ENCODE data around the gene FARSA. TPM values are rescaled to one million over a fixed set of nuclear protein-coding genes. Genes with fewer than 3 reads are reported as not detected.
"Not testable (repeated sequence)": the region's sequence is repeated elsewhere in the genome, so short reads cannot be mapped to it uniquely, and the experiment has no call there.

FARSA gene
- total RNA-seq, 2 experiments from 2014 or later, result 128 to 138 TPM

- H3K36me3 Mint-ChIP-seq (ENCODE audit: low read depth), result peaks cover 19% of the 10 kb centered on the region
- H3K9me3 Mint-ChIP-seq, result no peaks in the 10 kb centered on the region
- ATAC-seq (no peak), DNase-seq (no peak)
- ChIA-PET POLR2A (no interaction called here), CTCF (interaction anchor here (0.6 to 1.0 kb wide), 3 partner anchors 12 to 102 kb away, joined by 3 to 5 read pairs (median 3); no protein-coding TSS in a partner anchor)
- TF ChIP-seq CTCF (IDR thresholded peaks at IDR 0.05), result no peak
- intact Hi-C loops (cut with micrococcal nuclease), result no loop called here
- H3K4me1 Mint-ChIP-seq (ENCODE audit: low read depth), result peaks cover 19% of the 10 kb centered on the region
- no peak overlapping the region for H3K4me3 Mint-ChIP-seq
- H3K27ac Mint-ChIP-seq, result no peak overlapping the region
- H3K27me3 Mint-ChIP-seq, result no peaks in the 10 kb centered on the region
Measured at GRCh38 chr19:12959481-12959880, 26.0 kb upstream of the FARSA start.

- peak overlapping the region; percentile 78 for H3K4me3 Mint-ChIP-seq
- H3K4me1 Mint-ChIP-seq (ENCODE audit: low read depth), result peaks cover 35% of the 10 kb centered on the region
- CTCF ChIA-PET, result interaction anchor here (6.0 kb wide), 1 partner anchor 8 kb away, joined by 51 read pairs; no protein-coding TSS in a partner anchor
- H3K9me3 Mint-ChIP-seq; H3K27me3 Mint-ChIP-seq; intact Hi-C loops (cut with micrococcal nuclease); DNase-seq: not testable (repeated sequence)
- H3K36me3 Mint-ChIP-seq (ENCODE audit: low read depth), result peaks cover 29% of the 10 kb centered on the region
- ATAC-seq, result peak; percentile 4
- peak overlapping the region; percentile 98 for H3K27ac Mint-ChIP-seq
- POLR2A ChIA-PET, result interaction anchor here (0.8 to 3.5 kb wide), 6 partner anchors 8 to 197 kb away, joined by 3 to 30 read pairs (median 3); partner anchors contain the start of genes CALR and RAD23A
Measured at GRCh38 chr19:12957389-12957952, 24.0 kb upstream of the FARSA start.

GRCh38 chr19:12956446-12957388 is 23.2 kb upstream of the FARSA start, which contains the start of gene GADD45GIP1:
TSS of gene GADD45GIP1 (minus strand) at chr19:12957223. CDS start at chr19:12957212, 11 bp downstream.
- ChIA-PET CTCF (interaction anchor here (1.0 to 6.0 kb wide), 3 partner anchors 9 to 66 kb away, joined by 3 to 51 read pairs (median 4); partner anchors contain the start of gene GCDH), POLR2A (interaction anchor here (0.7 to 3.5 kb wide), 10 partner anchors 9 to 197 kb away, joined by 3 to 30 read pairs (median 4); partner anchors contain the start of genes CALR, FARSA, GCDH and RAD23A)
- ATAC-seq (peak; percentile 96), DNase-seq (peak; percentile 87)
- peaks cover 33% of the 10 kb centered on the region for H3K36me3 Mint-ChIP-seq (ENCODE audit: low read depth)
- H3K27ac Mint-ChIP-seq, result peak within 1 kb of the TSS; percentile 98
- intact Hi-C loops (cut with micrococcal nuclease), result no loop called here
- H3K27me3 Mint-ChIP-seq, result no peaks in the 10 kb centered on the region
- H3K4me1 Mint-ChIP-seq (ENCODE audit: low read depth), result peaks cover 36% of the 10 kb centered on the region
- H3K9me3 Mint-ChIP-seq, result no peaks in the 10 kb centered on the region
- TF ChIP-seq CTCF (IDR thresholded peaks at IDR 0.05), result no peak
- H3K4me3 Mint-ChIP-seq, result peak within 1 kb of the TSS; percentile 78

- H3K9me3 Mint-ChIP-seq, result no peaks in the 10 kb centered on the region
- peaks cover 36% of the 10 kb centered on the region for H3K4me1 Mint-ChIP-seq (ENCODE audit: low read depth)
- H3K4me3 Mint-ChIP-seq, result peak overlapping the region; percentile 78
- H3K27me3 Mint-ChIP-seq, result no peaks in the 10 kb centered on the region
- ATAC-seq, result no peak
- ChIA-PET POLR2A (interaction anchor here (0.7 to 3.5 kb wide), 8 partner anchors 9 to 65 kb away, joined by 3 to 30 read pairs (median 4); partner anchors contain the start of genes CALR, FARSA, GCDH and RAD23A), CTCF (interaction anchor here (1.0 to 6.0 kb wide), 4 partner anchors 9 to 71 kb away, joined by 3 to 51 read pairs (median 4); partner anchors contain the start of gene GCDH)
- TF ChIP-seq CTCF (IDR thresholded peaks at IDR 0.05), result no peak
- H3K36me3 Mint-ChIP-seq (ENCODE audit: low read depth), result peaks cover 40% of the 10 kb centered on the region
- intact Hi-C loops (cut with micrococcal nuclease), result no loop called here
- DNase-seq, result no peak
- peak overlapping the region; percentile 90 for H3K27ac Mint-ChIP-seq
Measured at GRCh38 chr19:12955996-12956395, 22.5 kb upstream of the FARSA start.

GRCh38 chr19:12955575-12955974 is 22.1 kb upstream of the FARSA start:
- ATAC-seq; H3K27me3 Mint-ChIP-seq; intact Hi-C loops (cut with micrococcal nuclease); H3K9me3 Mint-ChIP-seq; DNase-seq: not testable (repeated sequence)
- H3K4me1 Mint-ChIP-seq (ENCODE audit: low read depth), result peaks cover 36% of the 10 kb centered on the region
- POLR2A ChIA-PET, result interaction anchor here (0.9 to 3.5 kb wide), 7 partner anchors 9 to 39 kb away, joined by 3 to 30 read pairs (median 7); partner anchors contain the start of genes CALR, FARSA and RAD23A
- CTCF ChIA-PET, result interaction anchor here (1.0 to 6.0 kb wide), 5 partner anchors 10 to 106 kb away, joined by 3 to 51 read pairs (median 4); partner anchors contain the start of gene GCDH
- H3K4me3 Mint-ChIP-seq, result peak overlapping the region; percentile 78
- H3K27ac Mint-ChIP-seq, result peak overlapping the region; percentile 90
- H3K36me3 Mint-ChIP-seq (ENCODE audit: low read depth), result peaks cover 44% of the 10 kb centered on the region
